GM12873 (cell line): ENCODE data around the gene DCTN3.

Experiments used
- TF ChIP-seq, protein P1 (sequence below): IDR thresholded peaks from 2 replicates; pipeline ENCODE4 v1.5.1; 2012; ENCODE audit warnings: low read depth, mild to moderate bottlenecking, moderate library complexity, low read length, control low read depth; ENCODE audit not compliant: insufficient read depth; ENCODE audit errors: missing control alignments

Gene DCTN3

DNA sequence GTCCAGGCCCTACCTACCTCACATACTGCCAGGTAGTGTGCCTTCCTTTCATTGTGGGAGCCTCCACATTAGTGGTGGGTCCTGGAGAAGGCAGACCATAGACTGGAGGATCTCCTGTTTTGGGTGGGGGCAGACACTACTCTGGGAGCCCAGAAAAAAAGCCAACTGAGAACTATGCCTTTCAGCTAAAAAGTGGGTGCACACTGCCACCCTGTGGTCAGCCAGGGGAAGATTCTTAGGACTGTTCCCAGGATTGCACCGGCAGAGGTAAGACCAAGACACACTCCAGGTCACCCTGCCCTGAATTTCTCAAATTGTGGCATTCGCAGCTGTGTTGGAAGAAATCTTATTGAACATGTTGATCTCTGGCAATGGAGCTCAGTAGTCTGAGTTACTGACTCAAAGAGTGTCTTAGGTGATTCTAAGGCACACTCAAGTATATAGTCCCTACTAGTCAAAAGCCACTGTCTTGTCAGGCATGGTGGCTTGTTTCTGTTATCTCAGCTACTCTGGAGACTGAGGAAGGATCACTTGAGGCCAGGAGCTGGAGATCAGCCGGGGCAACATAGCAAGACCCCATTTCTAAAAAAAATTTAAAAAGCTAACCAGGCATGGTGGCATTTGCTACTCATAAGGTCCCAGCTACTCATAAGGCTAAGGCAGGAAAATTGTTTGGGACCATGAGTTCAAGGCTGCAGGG, 13.7 kb upstream of the DCTN3 start:
- TF ChIP-seq, protein P1, sequence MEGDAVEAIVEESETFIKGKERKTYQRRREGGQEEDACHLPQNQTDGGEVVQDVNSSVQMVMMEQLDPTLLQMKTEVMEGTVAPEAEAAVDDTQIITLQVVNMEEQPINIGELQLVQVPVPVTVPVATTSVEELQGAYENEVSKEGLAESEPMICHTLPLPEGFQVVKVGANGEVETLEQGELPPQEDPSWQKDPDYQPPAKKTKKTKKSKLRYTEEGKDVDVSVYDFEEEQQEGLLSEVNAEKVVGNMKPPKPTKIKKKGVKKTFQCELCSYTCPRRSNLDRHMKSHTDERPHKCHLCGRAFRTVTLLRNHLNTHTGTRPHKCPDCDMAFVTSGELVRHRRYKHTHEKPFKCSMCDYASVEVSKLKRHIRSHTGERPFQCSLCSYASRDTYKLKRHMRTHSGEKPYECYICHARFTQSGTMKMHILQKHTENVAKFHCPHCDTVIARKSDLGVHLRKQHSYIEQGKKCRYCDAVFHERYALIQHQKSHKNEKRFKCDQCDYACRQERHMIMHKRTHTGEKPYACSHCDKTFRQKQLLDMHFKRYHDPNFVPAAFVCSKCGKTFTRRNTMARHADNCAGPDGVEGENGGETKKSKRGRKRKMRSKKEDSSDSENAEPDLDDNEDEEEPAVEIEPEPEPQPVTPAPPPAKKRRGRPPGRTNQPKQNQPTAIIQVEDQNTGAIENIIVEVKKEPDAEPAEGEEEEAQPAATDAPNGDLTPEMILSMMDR = peak; percentile 90

GRCh38 chr9:34633166-34633565, 12.9 kb upstream of the DCTN3 start:
- TF ChIP-seq, protein P1 = no peak

DNA sequence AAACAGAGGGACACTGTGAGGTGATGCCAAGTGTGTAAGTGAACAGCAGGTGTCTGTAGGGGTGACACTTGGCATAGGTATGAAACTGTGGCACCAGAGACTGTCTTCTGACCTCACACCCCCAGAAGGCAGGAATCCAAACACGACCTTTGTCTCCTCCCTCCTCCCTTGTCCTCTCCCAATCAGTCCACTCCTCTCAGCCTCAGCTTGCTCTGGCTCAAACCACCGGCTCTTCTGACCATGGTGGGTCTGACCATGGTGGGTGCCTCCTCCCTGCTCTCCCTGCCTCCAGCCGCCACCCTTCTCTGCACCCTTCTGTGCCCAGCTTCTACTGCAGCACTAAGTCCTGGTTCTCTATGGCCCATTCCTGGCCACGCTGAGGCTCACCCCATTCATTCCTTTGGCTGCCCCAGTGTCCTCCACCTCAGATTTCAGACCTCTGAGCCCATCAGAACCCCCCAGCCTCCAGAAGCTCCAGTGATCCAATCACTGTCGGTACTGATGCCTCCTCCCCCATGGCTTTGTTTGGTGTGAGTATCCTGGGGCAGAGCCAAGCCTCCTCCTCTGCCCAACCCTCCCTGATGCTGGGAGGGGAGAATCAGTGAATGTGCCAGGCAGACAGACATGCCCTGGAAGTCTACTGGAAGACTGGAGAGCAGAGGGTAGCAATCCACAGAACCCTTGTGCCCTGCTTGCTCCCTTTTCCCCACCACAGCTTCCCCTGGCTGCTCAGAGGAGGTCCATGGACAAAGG, 10.3 kb upstream of the DCTN3 start:
- TF ChIP-seq, protein P1 = no peak

- TF ChIP-seq, protein P1 = no peak
These were observed 9.2 kb upstream of the DCTN3 start for GRCh38 chr9:34629491-34629808.

GRCh38 chr9:34628656-34629490, 8.6 kb upstream of the DCTN3 start, which contains the start of gene ARID3C:
Gene ARID3C, minus strand, starts transcription at chr9:34629066. Its CDS starts 1,052 bp downstream, at chr9:34628014.
- TF ChIP-seq, protein P1 = no peak

DNA sequence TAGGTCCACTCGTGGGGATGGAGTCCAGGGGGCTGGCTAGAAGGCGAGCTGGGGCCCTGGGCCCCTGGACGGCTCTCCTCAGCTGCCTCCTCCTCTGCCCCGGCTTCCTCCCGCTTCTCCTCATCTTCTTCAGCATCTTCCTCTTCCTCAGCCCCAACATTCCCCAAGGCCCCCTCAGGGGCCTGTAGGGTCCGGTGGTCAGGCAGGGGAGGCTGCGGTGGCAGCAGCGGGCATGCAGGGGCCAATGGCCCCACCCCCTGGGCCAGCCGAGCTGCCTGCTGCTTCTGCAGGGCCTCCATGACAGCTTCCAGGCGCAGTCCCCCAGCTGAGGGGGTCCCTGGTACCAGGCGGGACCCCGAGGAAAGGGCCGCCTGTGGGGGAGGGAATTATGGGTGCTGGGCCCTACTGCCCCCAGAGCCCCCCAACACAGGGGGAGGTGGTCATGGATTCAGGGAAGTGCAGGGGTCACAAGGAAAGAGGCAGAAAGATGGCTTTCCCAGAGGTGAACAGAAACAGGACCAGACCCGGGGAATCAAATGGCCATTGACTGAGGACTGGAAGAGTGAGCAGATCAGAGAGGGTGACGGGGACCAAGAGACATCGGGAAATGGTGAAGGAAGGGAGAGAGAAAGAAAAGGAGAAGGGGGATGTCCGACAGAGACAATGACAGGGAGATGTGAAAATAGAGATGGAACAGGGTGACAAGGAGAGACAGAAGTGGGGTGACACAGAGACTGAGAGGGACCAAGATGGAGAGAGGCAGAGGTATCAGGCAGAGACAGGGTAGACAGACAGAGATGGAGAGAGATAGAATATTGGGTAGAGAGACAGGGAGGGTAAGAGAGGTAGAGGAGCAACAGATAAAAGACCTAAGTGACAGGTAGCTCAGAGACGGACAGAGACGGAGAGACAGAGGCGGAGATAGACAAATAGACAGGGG, 7.7 kb upstream of the DCTN3 start:
- TF ChIP-seq, protein P1 = no peak
